Measurements from ENCODE around the gene FSTL1.

The FSTL1 gene

GRCh38 chr3:120469440-120469839, 18.6 kb upstream of the FSTL1 start:
- DNase-seq (ENCODE audit: low read depth in 2 of 2, low spot score in 1 of 2): no peak

GRCh38 chr3:120468635-120469295, 18.0 kb upstream of the FSTL1 start:
- DNase-seq (ENCODE audit: low read depth in 2 of 2, low spot score in 1 of 2): no peak

DNA sequence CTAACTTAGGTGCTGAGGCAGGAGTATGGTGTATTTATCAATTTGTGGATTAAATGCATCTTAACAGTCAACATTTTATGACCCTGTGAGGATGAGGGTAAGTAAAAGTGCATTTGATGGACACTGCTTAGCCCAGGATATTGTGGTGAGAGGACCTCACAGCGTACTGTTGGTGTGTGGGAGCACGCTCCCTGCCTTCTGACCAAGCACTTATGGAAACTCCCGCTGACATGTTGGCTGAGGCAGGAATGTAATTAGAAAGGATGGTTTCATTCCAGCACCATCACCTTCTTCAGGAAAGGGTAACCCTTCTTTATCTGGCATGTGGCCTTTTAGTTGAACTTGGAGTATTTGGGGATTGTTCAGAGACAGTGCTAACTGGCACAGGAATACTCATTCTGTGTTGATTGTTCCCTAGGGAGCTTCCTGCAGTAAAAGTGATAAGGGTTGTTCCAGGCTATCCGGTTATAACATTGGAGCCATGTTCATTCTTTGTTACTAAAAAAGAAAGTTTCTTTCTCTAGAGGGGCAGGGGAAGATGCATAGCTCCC, 11.7 kb upstream of the FSTL1 start:
- DNase-seq (ENCODE audit: low read depth in 2 of 2, low spot score in 1 of 2): no peak

GRCh38 chr3:120461416-120461815, 10.6 kb upstream of the FSTL1 start:
- DNase-seq (ENCODE audit: low read depth in 2 of 2, low spot score in 1 of 2): no peak

DNA sequence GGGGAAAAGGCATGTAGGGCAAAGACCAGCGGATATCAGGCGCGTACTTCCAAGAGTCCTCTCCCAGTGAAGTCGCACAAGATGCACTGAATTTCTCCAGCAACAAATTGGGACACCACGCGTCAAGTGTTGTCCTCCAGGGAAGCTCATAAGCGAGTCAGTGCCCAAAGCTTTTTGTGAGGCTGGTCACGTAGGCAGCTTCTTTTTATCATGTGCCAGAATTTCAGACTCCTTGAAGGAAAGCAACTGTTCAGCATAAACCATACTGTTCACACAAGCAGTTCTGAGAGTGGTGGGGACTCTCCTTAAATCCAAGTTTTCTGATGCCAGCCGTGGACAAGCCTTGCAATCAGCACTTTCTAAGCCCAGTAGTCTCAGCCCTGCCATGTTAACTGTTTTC, 10.1 kb upstream of the FSTL1 start:
- DNase-seq (ENCODE audit: low read depth in 2 of 2, low spot score in 1 of 2): no peak

DNA sequence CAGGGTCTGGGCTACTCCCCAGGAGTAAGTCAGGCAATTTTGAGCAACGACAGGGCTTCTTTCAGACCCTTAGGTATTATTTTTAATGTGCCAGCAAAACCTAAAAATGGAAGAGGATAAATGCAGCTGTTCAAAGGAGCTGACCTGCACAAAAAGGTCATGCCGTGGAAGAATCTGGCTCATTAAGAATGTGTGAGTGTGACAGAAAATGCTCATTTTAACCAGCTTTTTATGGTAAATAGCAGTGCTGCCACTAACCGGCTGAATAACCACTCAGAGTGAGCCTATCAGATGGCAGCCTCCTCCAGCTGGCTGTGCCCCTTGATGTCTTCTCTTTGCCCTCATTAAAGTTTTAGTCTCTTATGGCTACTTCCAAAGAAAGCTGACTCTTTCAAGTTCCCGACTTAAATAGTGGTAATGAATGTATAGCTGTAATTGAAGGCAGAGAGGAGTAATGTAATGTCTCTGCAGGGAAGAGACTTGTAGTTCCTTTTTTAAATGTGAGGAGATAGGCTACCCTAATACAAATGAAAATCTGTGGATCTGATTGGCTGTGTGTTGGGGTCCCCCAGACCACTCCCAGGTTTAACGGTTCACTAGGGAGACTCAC, 9.5 kb upstream of the FSTL1 start:
- no peak for DNase-seq (ENCODE audit: low read depth in 2 of 2, low spot score in 1 of 2)

GRCh38 chr3:120459196-120459595, 8.4 kb upstream of the FSTL1 start:
- no peak for DNase-seq (ENCODE audit: low read depth in 2 of 2, low spot score in 1 of 2)

DNA sequence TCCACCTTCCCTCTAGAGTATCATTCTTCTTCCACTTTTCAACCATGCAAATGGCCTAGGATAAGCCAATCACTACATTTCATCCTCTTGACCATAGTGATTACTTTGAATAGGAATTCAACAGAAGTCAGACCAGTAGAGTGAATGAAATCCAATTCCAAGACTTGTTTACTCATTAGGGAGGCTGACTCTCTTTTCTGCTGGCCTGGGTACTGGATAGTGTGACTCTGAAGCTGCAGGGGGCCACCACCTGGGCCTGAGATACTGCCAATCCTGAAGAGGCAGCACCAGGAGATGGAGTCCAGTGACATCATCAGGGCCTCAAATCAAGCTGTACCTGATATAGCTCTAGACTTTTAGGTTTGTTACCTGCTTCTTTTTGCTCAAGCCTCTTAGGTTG, 7.0 kb upstream of the FSTL1 start:
- no peak for DNase-seq (ENCODE audit: low read depth in 2 of 2, low spot score in 1 of 2)

GRCh38 chr3:120454076-120454689, 3.4 kb upstream of the FSTL1 start:
- no peak for DNase-seq (ENCODE audit: low read depth in 2 of 2, low spot score in 1 of 2)

- DNase-seq (ENCODE audit: low read depth in 2 of 2, low spot score in 1 of 2): no peak
Measured at GRCh38 chr3:120452816-120453215, 2.0 kb upstream of the FSTL1 start.

DNA sequence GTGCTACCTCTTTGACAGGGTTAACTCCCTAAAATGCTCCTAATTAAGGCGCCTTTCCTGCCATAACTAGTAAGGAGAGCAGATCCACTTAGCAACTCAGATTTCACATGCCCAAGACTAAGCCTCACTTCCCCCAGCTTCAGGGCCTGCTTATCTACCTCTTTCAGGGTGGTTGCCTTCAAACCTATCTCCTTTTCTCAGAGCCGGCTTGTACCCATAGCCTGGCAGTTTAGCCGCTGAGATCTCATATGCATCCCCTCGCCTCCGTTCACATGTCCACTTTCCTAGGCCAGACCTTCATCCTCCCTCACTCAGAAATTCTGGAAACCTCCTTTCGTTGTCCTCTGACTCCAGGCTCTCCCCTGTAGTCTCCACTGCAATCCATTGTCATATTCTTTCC, 1.0 kb upstream of the FSTL1 start:
- no peak for DNase-seq (ENCODE audit: low read depth in 2 of 2, low spot score in 1 of 2)

DNA sequence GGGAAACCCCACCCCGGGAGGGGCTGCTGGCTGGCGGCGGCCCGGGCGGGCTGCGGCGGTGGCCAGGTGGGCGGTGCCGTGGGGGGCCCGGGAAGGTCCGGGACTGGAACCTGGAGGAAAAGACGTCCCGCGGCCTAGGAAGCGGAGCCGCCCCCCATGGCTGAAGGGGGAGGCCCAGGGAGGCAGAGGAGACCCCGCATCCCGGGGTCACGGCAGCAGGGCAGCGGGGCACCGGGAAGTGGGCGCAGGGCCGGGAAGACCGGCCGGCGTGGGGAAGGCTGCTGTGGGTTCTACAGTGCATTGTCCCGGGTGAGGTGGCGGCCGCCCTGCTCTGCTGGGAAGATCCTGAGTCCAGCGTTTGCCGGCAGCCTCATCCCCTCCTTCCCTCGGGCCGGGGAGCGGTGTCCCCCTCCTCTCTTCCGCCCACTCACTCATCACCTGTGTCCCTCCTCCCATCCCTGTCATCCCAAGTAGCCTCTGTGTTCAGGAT, 525 bp upstream of the FSTL1 start:
- DNase-seq (ENCODE audit: low read depth in 2 of 2, low spot score in 1 of 2): no peak

GRCh38 chr3:120449701-120450599, 842 bp downstream of the FSTL1 start:
- DNase-seq (ENCODE audit: low read depth in 2 of 2, low spot score in 1 of 2): no peak

DNA sequence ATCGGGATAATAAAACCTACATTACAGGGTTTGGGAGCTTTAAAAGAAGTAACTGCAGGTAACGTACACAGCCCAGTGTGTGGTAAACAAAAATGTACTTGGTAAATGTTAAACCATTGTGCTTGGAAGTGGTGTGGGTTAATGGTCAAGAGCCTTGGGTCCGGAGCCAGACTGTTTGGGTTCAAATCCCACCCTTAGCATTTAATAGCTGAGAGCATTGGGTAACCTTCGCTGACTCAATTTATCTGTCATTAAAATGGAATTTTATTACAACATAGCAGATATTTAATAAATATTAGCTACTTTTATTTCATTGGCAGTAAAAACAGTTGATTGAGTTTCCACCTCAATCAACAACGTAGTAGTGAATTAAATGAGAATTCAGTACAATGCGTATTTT, 1.5 kb downstream of the FSTL1 start:
- no peak for DNase-seq (ENCODE audit: low read depth in 2 of 2, low spot score in 1 of 2)

GRCh38 chr3:120448756-120449155, 2.0 kb downstream of the FSTL1 start:
- DNase-seq (ENCODE audit: low read depth in 2 of 2, low spot score in 1 of 2): no peak

- DNase-seq (ENCODE audit: low read depth in 2 of 2, low spot score in 1 of 2): no peak
Measured at GRCh38 chr3:120446891-120447668, 3.7 kb downstream of the FSTL1 start.

GRCh38 chr3:120445654-120446053, 5.1 kb downstream of the FSTL1 start:
- DNase-seq (ENCODE audit: low read depth in 2 of 2, low spot score in 1 of 2): no peak

GRCh38 chr3:120443626-120444123, 7.1 kb downstream of the FSTL1 start:
- no peak for DNase-seq (ENCODE audit: low read depth in 2 of 2, low spot score in 1 of 2)

DNA sequence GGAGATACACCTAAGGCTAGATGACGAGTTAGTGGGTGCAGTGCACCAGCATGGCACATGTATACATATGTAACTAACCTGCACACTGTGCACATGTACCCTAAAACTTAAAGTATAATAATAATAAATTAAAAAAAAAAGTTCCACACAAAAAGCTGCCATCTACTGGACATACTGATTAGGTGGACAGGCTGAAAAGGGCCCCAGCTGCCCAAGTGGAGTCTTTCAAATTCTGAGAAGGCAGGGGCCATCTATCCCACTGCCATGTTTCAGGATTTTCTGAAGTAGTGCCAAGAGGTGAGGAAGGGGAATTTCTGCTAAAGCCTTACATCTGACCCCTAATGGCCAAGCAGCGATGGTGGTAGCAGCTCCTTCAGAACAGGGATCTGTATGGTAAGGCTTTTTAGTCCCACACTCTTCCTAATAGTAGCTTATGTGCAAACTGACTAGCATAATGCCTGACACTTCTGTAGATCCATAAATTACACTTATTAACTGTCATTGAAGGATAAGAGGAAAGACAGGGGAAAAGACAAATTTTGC, 7.7 kb downstream of the FSTL1 start:
- DNase-seq (ENCODE audit: low read depth in 2 of 2, low spot score in 1 of 2): no peak

DNA sequence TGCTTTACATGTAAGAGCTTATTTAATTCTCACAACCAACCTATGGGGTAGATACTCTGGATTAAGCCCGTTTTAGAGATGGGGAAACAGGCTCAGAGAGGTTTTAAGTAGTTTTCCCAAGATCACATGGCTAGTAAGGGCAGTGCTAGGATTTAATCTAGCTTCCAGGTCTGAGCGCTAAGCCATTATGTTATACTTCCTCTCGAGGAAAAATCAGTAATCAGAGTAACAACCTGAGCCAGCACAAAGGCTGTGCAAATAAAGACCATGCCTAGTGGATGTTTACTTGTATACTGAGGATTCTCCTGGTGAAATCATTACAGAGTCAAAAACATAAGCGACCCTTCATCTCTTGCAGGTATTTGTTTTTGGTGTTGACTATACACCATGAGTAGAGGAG, 9.0 kb downstream of the FSTL1 start:
- DNase-seq (ENCODE audit: low read depth in 2 of 2, low spot score in 1 of 2): no peak

Data from stimulated activated CD8-positive, alpha-beta memory T cell treated with anti-CD3 and anti-CD28 coated beads, Interleukin-4, amount 100 ng/mL, for 4 hours (primary cell).